Thyroid gland (tissue), 4 donors: Measurements from ENCODE around the gene DIP2C.

Experiments
- CTCF ChIP-seq, 6 experiments: fragments of 200-600 bp in 3 of 6; fragments of 450-650 bp in 3 of 6; sonication (generic) in 3 of 6; IDR thresholded peaks; one replicate each; pipeline ENCODE4 v1.5.1; 2016 to 2019; ENCODE audit warnings: antibody characterized with exemption in 6 of 6, mild to moderate bottlenecking in 2 of 6, inconsistent platforms in 1 of 6, moderate library complexity in 1 of 6
- POLR2A ChIP-seq, 2 donors: fragments of 450-650 bp; IDR thresholded peaks; one replicate each; pipeline ENCODE4 v1.6.1; 2017; ENCODE audit warnings: antibody characterized with exemption in 2 of 2, mild to moderate bottlenecking in 2 of 2, moderate library complexity in 1 of 2

- TF ChIP-seq CTCF (IDR thresholded peaks at IDR 0.05) (no peak), POLR2A (IDR thresholded peaks at IDR 0.05) (no peak)
These were observed 118.3 kb downstream of the DIP2C start for GRCh38 chr10:571166-571565.
